Ramos (cell line): ENCODE measurements around the gene TTC33.

Source experiments
- in situ Hi-C: fragments of 300-500 bp; cut with MboI; formaldehyde crosslinking; loops from one replicate; pipeline ENCODE4 v1.14.3; 2022; ENCODE audit warnings: low sequenced_read_pairs; ENCODE audit not compliant: unreplicated experiment

TTC33 gene

GRCh38 chr5:40464511-40464910 is 291.2 kb downstream of the TTC33 start:
- in situ Hi-C loops: no loop called here
